A549 (cell line): ENCODE results near the gene LCN15. TPM values are rescaled to one million over a fixed set of nuclear protein-coding genes. Genes with fewer than 3 reads are reported as not detected.

Experiments
- ATAC-seq, 2 experiments: fragments of 200-7000 bp in 1 of 2; fragments of >200 bp in 1 of 2; cut with Nextera tagmentation in 1 of 2; cut with Tn5 transposase in 1 of 2; 3 replicates each; pipeline versions ENCODE4 v1.8.0 to v1.9.1; 2018 to 2020; ENCODE audit warnings: mild to moderate bottlenecking in 1 of 2, moderate library complexity in 1 of 2
- CTCF ChIA-PET: fragments of 300-600 bp; sonication (Branson Sonifier 250); formaldehyde crosslinking; extraction: SDS; loops from one replicate; lab custom pipeline; 2021; ENCODE audit warnings: antibody characterized with exemption, inconsistent platforms; lab: Yijun Ruan, JAX
- POLR2A ChIA-PET: fragments of 350-600 bp; formaldehyde crosslinking; extraction: SDS; loops from one replicate; lab custom pipeline; 2021; ENCODE audit warnings: antibody characterized with exemption, inconsistent platforms; lab: Yijun Ruan, JAX
- DNase-seq, 2 experiments: peaks; one replicate each; pipeline versions ENCODE4 v3.0.0 to v3.0.0-alpha.2; 2011 to 2016; ENCODE audit warnings: low read depth in 1 of 2, low spot score in 1 of 2
- FAIRE-seq: peaks from 2 replicates; lab custom pipeline; 2011; peaks lifted over from hg19 to GRCh38; lab: Jason Lieb, UNC
- H3K27ac ChIP-seq, 2 experiments: fragments of >200 bp; sonication (Bioruptor Twin); formaldehyde crosslinking; 3 replicates each; pipeline ENCODE4 v1.5.1; 2016 to 2017
- H3K4me1 ChIP-seq: fragments of >200 bp; sonication (Bioruptor Twin); formaldehyde crosslinking; 3 replicates; pipeline ENCODE4 v1.6.1; 2016
- H3K4me2 ChIP-seq: fragments of >200 bp; sonication (Bioruptor Twin); formaldehyde crosslinking; 3 replicates; pipeline ENCODE4 v1.6.1; 2016
- H3K4me3 ChIP-seq: fragments of >200 bp; sonication (Bioruptor Twin); formaldehyde crosslinking; 3 replicates; pipeline ENCODE4 v1.5.1; 2016
- H3K9me3 ChIP-seq: fragments of >200 bp; sonication (Bioruptor Twin); formaldehyde crosslinking; 3 replicates; pipeline ENCODE4 v1.6.1; 2016
- BHLHE40 ChIP-seq: IDR thresholded peaks from 2 replicates; pipeline ENCODE4 v1.6.1; 2012; ENCODE audit warnings: low read depth, low read length, inconsistent platforms
- CHD2 ChIP-seq: fragments of 150-350 bp; IDR thresholded peaks from 2 replicates; pipeline ENCODE4 v1.6.1; 2014; ENCODE audit warnings: low read length; ENCODE audit not compliant: partially characterized antibody
- ESRRA ChIP-seq: fragments of 150-350 bp; IDR thresholded peaks from 2 replicates; pipeline ENCODE4 v1.6.1; 2014; ENCODE audit warnings: mild to moderate bottlenecking, low read length, borderline replicate concordance
- HDAC2 ChIP-seq: fragments of 200-600 bp; sonication (generic); IDR thresholded peaks from 2 replicates; pipeline ENCODE4 v1.6.1; 2016
- HOXA7 ChIP-seq: fragments of 250-450 bp; sonication (Bioruptor Pico); IDR thresholded peaks from 2 replicates; pipeline ENCODE4 v1.5.0; 2020; ENCODE audit warnings: mild to moderate bottlenecking, moderate library complexity
- HOXB5 ChIP-seq: fragments of 250-450 bp; sonication (Bioruptor Pico); IDR thresholded peaks from 2 replicates; pipeline ENCODE4 v1.5.0; 2020; ENCODE audit warnings: mild to moderate bottlenecking, moderate library complexity
- KDM1A ChIP-seq: fragments of 200-600 bp; sonication (generic); IDR thresholded peaks from 2 replicates; pipeline ENCODE4 v1.6.1; 2016; ENCODE audit warnings: low read depth, mild to moderate bottlenecking
- NFE2L2 ChIP-seq: fragments of 150-350 bp; conservative IDR thresholded peaks from 2 replicates; pipeline ENCODE4 v1.6.1; 2014; ENCODE audit warnings: low read length
- NR3C1 ChIP-seq: fragments of >200 bp; sonication (Bioruptor Twin); formaldehyde crosslinking; IDR thresholded peaks from 3 replicates; pipeline ENCODE4 v1.6.1; 2017
- POLR2AphosphoS2 ChIP-seq: conservative IDR thresholded peaks from 2 replicates; pipeline ENCODE4 v1.6.1; 2012; ENCODE audit warnings: low read length, improper control_type of control experiment, inconsistent platforms
- RAD21 ChIP-seq, 2 experiments: fragments of >200 bp in 1 of 2; sonication (Bioruptor Twin) in 1 of 2; formaldehyde crosslinking in 1 of 2; IDR thresholded peaks in 1 of 2; conservative IDR thresholded peaks in 1 of 2; 2 replicates in 1 of 2; 3 replicates in 1 of 2; pipeline ENCODE4 v1.6.1; 2012 to 2018; ENCODE audit warnings: inconsistent platforms in 1 of 2
- RFX5 ChIP-seq: fragments of 450-650 bp; IDR thresholded peaks from 2 replicates; pipeline ENCODE4 v1.7.1; 2014; ENCODE audit warnings: antibody characterized with exemption, mild to moderate bottlenecking, moderate library complexity
- SMC3 ChIP-seq: fragments of >200 bp; sonication (Bioruptor Twin); formaldehyde crosslinking; IDR thresholded peaks from 3 replicates; pipeline ENCODE4 v1.6.1; 2018; ENCODE audit warnings: inconsistent platforms
- SREBF2 ChIP-seq: fragments of 450-650 bp; IDR thresholded peaks from 2 replicates; pipeline ENCODE4 v1.6.1; 2014; ENCODE audit warnings: mild to moderate bottlenecking, moderate library complexity
- TP53 ChIP-seq: fragments of 250-450 bp; sonication (Bioruptor Pico); IDR thresholded peaks from 2 replicates; pipeline ENCODE4 v1.5.0; 2021; ENCODE audit warnings: mild to moderate bottlenecking, moderate library complexity
- ZC3H11A ChIP-seq: fragments of 450-650 bp; IDR thresholded peaks from 2 replicates; pipeline ENCODE4 v1.6.1; 2014; ENCODE audit warnings: antibody characterized with exemption, mild to moderate bottlenecking
- WGBS: methylation state at CpG from one replicate; pipeline ENCODE4 v1.1.6; 2017; ENCODE audit errors: missing lambda C conversion rate; 5-methylcytosine and 5-hydroxymethylcytosine counted together
- polyA plus RNA-seq, 4 experiments: library from polyadenylated mRNA; depleted of rRNA in 3 of 4; stranded (reverse); fragments of >200 nt; fragmentation: RNase III in 1 of 4; extraction: RNeasy Plus Mini Kit Qiagen cat#74134 plus additional on column Dnase treatment in 1 of 4; gene quantifications; 2 replicates in 3 of 4; 3 replicates in 1 of 4; pipeline ENCODE4 v1.2.3, GENCODE V29; 2011 to 2017
- TF ChIP-seq, protein P1 (sequence below): fragments of 150-350 bp; IDR thresholded peaks from 2 replicates; pipeline ENCODE4 v1.6.1; 2014; ENCODE audit warnings: low read depth, mild to moderate bottlenecking, low read length
- TF ChIP-seq, protein P2 (sequence below): fragments of 250-450 bp; sonication (Bioruptor Pico); IDR thresholded peaks from 2 replicates; pipeline ENCODE4 v1.5.0; 2021; ENCODE audit warnings: mild to moderate bottlenecking, moderate library complexity, borderline replicate concordance
- TF ChIP-seq, protein P3 (sequence below): IDR thresholded peaks from 2 replicates; pipeline ENCODE4 v1.6.1; 2012; ENCODE audit warnings: low read depth, borderline replicate concordance
- TF ChIP-seq, protein P4 (sequence below): IDR thresholded peaks from 2 replicates; pipeline ENCODE4 v1.6.1; 2012

LCN15 gene
- polyA plus RNA-seq, 2 of the 4 experiments (the other 2 are of a cell fraction), result 0.09 to 0.10 TPM

DNA sequence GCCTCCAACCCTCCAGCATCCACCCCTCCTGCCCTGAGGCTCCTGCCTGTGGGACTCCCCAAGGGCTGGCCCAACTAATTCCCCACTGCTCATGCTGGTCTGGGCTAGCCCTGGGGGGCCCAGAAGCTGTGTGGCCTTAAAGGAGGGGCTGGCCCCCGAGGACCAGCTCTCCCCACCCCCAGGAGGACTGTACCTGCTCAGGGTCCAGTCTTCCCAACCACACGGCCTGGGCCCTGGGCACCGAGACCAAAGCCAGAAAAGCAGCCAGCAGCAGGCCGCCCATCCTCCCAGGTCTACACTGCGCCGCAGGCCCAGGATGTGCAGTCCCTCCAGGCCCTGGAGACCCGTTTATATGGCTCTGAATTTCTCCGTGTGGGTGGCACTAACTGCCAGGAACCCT, 16.1 kb downstream of the LCN15 start, which contains the start of gene LCN6:
LCN6 (minus strand) TSS at position 325 of the 400 bp plus-strand sequence; CDS start at position 283, 42 bp downstream.
- CTCF ChIA-PET, result interaction anchor here (1.0 to 11.9 kb wide), 4 partner anchors 11 to 40 kb away, joined by 3 to 79 read pairs (median 4); partner anchors contain the start of gene LCN8
- TF ChIP-seq ZC3H11A (no peak), NFE2L2 (no peak), SMC3 (no peak), ESRRA (no peak), NR3C1 (no peak), HOXB5 (CRISPR knock-in tag) (no peak), RFX5 (no peak), CHD2 (no peak), HOXA7 (no peak), BHLHE40 (no peak), HDAC2 (no peak), POLR2AphosphoS2 (no peak), RAD21 (conservative IDR thresholded peaks at IDR 0.05 in 1 of 2, IDR thresholded peaks at IDR 0.05 in 1 of 2) (no peak), TP53 (CRISPR knock-in tag) (no peak), KDM1A (no peak)
- TF ChIP-seq, protein P1, sequence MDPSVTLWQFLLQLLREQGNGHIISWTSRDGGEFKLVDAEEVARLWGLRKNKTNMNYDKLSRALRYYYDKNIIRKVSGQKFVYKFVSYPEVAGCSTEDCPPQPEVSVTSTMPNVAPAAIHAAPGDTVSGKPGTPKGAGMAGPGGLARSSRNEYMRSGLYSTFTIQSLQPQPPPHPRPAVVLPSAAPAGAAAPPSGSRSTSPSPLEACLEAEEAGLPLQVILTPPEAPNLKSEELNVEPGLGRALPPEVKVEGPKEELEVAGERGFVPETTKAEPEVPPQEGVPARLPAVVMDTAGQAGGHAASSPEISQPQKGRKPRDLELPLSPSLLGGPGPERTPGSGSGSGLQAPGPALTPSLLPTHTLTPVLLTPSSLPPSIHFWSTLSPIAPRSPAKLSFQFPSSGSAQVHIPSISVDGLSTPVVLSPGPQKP, result no peak
- TF ChIP-seq, protein P2, sequence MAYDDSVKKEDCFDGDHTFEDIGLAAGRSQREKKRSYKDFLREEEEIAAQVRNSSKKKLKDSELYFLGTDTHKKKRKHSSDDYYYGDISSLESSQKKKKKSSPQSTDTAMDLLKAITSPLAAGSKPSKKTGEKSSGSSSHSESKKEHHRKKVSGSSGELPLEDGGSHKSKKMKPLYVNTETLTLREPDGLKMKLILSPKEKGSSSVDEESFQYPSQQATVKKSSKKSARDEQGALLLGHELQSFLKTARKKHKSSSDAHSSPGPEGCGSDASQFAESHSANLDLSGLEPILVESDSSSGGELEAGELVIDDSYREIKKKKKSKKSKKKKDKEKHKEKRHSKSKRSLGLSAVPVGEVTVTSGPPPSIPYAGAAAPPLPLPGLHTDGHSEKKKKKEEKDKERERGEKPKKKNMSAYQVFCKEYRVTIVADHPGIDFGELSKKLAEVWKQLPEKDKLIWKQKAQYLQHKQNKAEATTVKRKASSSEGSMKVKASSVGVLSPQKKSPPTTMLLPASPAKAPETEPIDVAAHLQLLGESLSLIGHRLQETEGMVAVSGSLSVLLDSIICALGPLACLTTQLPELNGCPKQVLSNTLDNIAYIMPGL (CRISPR knock-in tag), result no peak
- TF ChIP-seq, protein P3, sequence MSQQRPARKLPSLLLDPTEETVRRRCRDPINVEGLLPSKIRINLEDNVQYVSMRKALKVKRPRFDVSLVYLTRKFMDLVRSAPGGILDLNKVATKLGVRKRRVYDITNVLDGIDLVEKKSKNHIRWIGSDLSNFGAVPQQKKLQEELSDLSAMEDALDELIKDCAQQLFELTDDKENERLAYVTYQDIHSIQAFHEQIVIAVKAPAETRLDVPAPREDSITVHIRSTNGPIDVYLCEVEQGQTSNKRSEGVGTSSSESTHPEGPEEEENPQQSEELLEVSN, result no peak
- TF ChIP-seq, protein P4, sequence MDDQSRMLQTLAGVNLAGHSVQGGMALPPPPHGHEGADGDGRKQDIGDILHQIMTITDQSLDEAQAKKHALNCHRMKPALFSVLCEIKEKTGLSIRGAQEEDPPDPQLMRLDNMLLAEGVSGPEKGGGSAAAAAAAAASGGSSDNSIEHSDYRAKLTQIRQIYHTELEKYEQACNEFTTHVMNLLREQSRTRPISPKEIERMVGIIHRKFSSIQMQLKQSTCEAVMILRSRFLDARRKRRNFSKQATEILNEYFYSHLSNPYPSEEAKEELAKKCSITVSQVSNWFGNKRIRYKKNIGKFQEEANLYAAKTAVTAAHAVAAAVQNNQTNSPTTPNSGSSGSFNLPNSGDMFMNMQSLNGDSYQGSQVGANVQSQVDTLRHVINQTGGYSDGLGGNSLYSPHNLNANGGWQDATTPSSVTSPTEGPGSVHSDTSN, result no peak
- TF ChIP-seq, all 56 proteins: peak for 0

DNA sequence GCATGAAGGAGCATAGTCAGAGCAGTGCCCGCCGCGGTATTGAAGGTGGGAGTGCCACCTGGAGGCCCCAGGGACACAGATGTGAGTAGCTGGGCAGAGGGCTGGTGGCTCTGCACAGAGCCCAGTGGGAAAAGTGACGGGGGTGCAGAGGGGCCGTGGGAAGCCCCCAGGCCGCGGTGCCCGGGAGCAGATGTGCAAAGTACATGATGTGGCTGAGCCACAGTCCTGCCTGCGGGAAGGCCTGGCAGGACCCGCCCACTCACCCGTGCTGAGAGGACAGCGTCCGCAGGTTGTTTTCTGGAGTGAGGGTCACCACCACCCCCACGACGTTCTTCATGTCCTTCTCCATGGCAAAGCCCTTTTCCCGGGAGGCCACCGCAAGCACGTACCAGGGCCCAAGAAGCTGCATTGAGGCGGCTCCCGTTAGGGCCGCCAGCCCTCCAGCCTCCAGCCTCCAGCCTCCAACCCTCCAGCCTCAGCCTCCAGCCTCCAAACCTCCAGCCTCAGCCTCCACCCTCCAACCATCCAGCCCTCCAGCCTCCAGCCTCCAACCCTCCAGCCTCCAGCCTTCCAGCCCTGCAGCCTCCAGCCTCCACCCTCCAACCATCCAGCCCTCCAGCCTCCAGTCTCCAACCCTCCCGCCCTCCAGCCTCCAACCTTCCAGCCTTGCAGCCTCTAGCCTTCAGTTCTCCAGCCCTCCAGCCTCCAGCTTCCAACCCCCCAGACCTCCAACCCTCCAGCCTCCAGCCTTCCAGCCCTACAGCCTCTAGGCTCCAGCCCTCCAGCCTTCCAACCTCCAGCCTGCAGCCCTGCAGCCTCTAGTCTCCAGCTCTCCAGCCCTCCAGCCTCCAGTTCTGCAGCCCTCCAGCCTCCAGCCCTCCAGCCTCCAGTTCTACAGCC, 16.9 kb downstream of the LCN15 start:
- Histone ChIP-seq H3K4me2 (no peak overlapping the region), H3K4me3 (no peak overlapping the region), H3K9me3 (peaks cover 13% of the 10 kb centered on the region), H3K27ac (no peak overlapping the region), H3K4me1 (no peaks in the 10 kb centered on the region)
- ChIA-PET POLR2A (interaction anchor here (1.1 kb wide), 1 partner anchor 19 kb away, joined by 3 read pairs; no protein-coding TSS in a partner anchor), CTCF (interaction anchor here (1.0 to 11.9 kb wide), 4 partner anchors 12 to 41 kb away, joined by 3 to 79 read pairs (median 4); partner anchors contain the start of gene LCN8)
- no peak for DNase-seq
- FAIRE-seq, result no peak
- ATAC-seq, result no peak
- WGBS, result 76% methylated on average over 22 of the region's 22 CpGs
- TF ChIP-seq SREBF2, result no peak

More for the DNA sequence above, 16.1 kb downstream of the LCN15 start, which contains the start of gene LCN6:
- no peak for DNase-seq
- 49% methylated on average over 7 of the region's 8 CpGs for WGBS
- Histone ChIP-seq H3K9me3 (peaks cover 13% of the 10 kb centered on the region), H3K4me2 (no peak within 1 kb of the TSS), H3K4me1 (no peaks in the 10 kb centered on the region), H3K4me3 (no peak within 1 kb of the TSS), H3K27ac (no peak within 1 kb of the TSS)
- POLR2A ChIA-PET, result no interaction called here
- ATAC-seq, result no peak
- FAIRE-seq, result no peak
